ENCODE results near the gene PTPRG. TPM values are rescaled to one million over a fixed set of nuclear protein-coding genes. Genes with fewer than 3 reads are reported as not detected.

PTPRG gene
- total and polyA plus RNA-seq, 2 of the 13 experiments (the other 11 are each of a cell fraction or from before 2014, with no cell fraction given) = 8.0 to 25.3 TPM

- TF ChIP-seq STAT6 (CRISPR knock-in tag; IDR thresholded peaks at IDR 0.05; ENCODE audit: borderline replicate concordance) (no peak), RBAK (CRISPR knock-in tag; IDR thresholded peaks at IDR 0.05) (no peak), HIC2 (CRISPR knock-in tag; IDR thresholded peaks at IDR 0.05; ENCODE audit: low read depth) (no peak), NR2C2 (CRISPR knock-in tag; IDR thresholded peaks at IDR 0.05; ENCODE audit: borderline replicate concordance) (no peak), ZNF816 (CRISPR knock-in tag; IDR thresholded peaks at IDR 0.05; ENCODE audit: borderline replicate concordance) (no peak), THAP7 (CRISPR knock-in tag; IDR thresholded peaks at IDR 0.05) (no peak), ZNF577 (CRISPR knock-in tag; IDR thresholded peaks at IDR 0.05; ENCODE audit: borderline replicate concordance, low read depth) (no peak), SUZ12 (IDR thresholded peaks at IDR 0.05; ENCODE audit: low read depth, low read length) (no peak), NONO (IDR thresholded peaks at IDR 0.05) (no peak), NONO (CRISPR knock-in tag; conservative IDR thresholded peaks at IDR 0.05) (no peak), ZNF382 (CRISPR knock-in tag; IDR thresholded peaks at IDR 0.05; ENCODE audit: borderline replicate concordance) (no peak), TCF12 (IDR thresholded peaks at IDR 0.05) (no peak), TCF12 (CRISPR knock-in tag; IDR thresholded peaks at IDR 0.05) (no peak), NKX3-1 (CRISPR knock-in tag; IDR thresholded peaks at IDR 0.05) (no peak), ZNF260 (CRISPR knock-in tag; IDR thresholded peaks at IDR 0.05; ENCODE audit: borderline replicate concordance, low read depth) (no peak), SCMH1 (CRISPR knock-in tag; IDR thresholded peaks at IDR 0.05; ENCODE audit: borderline replicate concordance) (no peak)
Observed at GRCh38 chr3:62161371-62161770, 600.0 kb downstream of the PTPRG start (continued).

Measured in HepG2 (cell line).